ENCODE data around the gene CHIC1. TPM values are rescaled to one million over a fixed set of nuclear protein-coding genes. Genes with fewer than 3 reads are reported as not detected.
"Not testable (repeated sequence)": the region's sequence is repeated elsewhere in the genome, so short reads cannot be mapped to it uniquely, and the experiment has no call there.

The CHIC1 gene
- total RNA-seq, 4 donors from 2014 or later: 3.8 to 11.9 (median 7.0) TPM

GRCh38 chrX:73561801-73562200, 1.2 kb upstream of the CHIC1 start:
- H3K4me1 ChIP-seq: peaks cover 2% of the 10 kb centered on the region
- no peak overlapping the region for H3K27ac ChIP-seq
- H3K4me3 ChIP-seq: no peak overlapping the region
- DNase-seq (ENCODE audit: low spot score in 2 of 2): no peak
- H3K9me3 ChIP-seq: no peaks in the 10 kb centered on the region
- no peaks in the 10 kb centered on the region for H3K36me3 ChIP-seq
- 40% methylated on average over 3 of the region's 3 CpGs for WGBS
- TF ChIP-seq POLR2AphosphoS5 (IDR thresholded peaks at IDR 0.05): no peak
- TF ChIP-seq EP300 (IDR thresholded peaks at IDR 0.05): no peak
- TF ChIP-seq CTCF (IDR thresholded peaks at IDR 0.05): no peak
- TF ChIP-seq POLR2A (IDR thresholded peaks at IDR 0.05): no peak
- no peaks in the 10 kb centered on the region for H3K27me3 ChIP-seq

GRCh38 chrX:73562458-73562857, 539 bp upstream of the CHIC1 start:
- DNase-seq (ENCODE audit: low spot score in 2 of 2): no peak
- 24% methylated on average over 3 of the region's 3 CpGs for WGBS
- Histone ChIP-seq H3K36me3 (no peaks in the 10 kb centered on the region), H3K9me3 (no peaks in the 10 kb centered on the region), H3K4me3 (peak overlapping the region; percentile 59), H3K27ac (peak overlapping the region; percentile 80), H3K4me1 (peaks cover 2% of the 10 kb centered on the region), H3K27me3 (no peaks in the 10 kb centered on the region)
- no peak for TF ChIP-seq POLR2A (IDR thresholded peaks at IDR 0.05)

- Histone ChIP-seq H3K4me1 (peaks cover 2% of the 10 kb centered on the region), H3K9me3 (no peaks in the 10 kb centered on the region), H3K36me3 (no peaks in the 10 kb centered on the region), H3K27ac (peak overlapping the region; percentile 80), H3K4me3 (peak overlapping the region; percentile 59), H3K27me3 (no peaks in the 10 kb centered on the region)
- TF ChIP-seq CTCF (IDR thresholded peaks at IDR 0.05) (no peak), POLR2A (IDR thresholded peaks at IDR 0.05) (no peak), EP300 (IDR thresholded peaks at IDR 0.05) (no peak), POLR2AphosphoS5 (IDR thresholded peaks at IDR 0.05) (no peak)
- DNase-seq (ENCODE audit: low spot score in 2 of 2): no peak
- 11% methylated on average over 3 of the region's 3 CpGs for WGBS
Measured at GRCh38 chrX:73563738-73564068, 706 bp downstream of the CHIC1 start.

GRCh38 chrX:73577361-73577760, 14.4 kb downstream of the CHIC1 start:
- TF ChIP-seq EP300 (IDR thresholded peaks at IDR 0.05): no peak
- WGBS: 49% methylated on average over 2 of the region's 2 CpGs
- H3K36me3 ChIP-seq: no peaks in the 10 kb centered on the region

GRCh38 chrX:73581002-73581628, 18.1 kb downstream of the CHIC1 start:
- H3K27me3 ChIP-seq: no peaks in the 10 kb centered on the region
- H3K27ac ChIP-seq: no peak overlapping the region
- H3K9me3 ChIP-seq: no peaks in the 10 kb centered on the region
- no peak for DNase-seq (ENCODE audit: low spot score in 2 of 2)
- TF ChIP-seq POLR2A (IDR thresholded peaks at IDR 0.05): no peak
- TF ChIP-seq CTCF (IDR thresholded peaks at IDR 0.05): no peak
- no peak for TF ChIP-seq EP300 (IDR thresholded peaks at IDR 0.05)
- TF ChIP-seq POLR2AphosphoS5 (IDR thresholded peaks at IDR 0.05): no peak
- 43% methylated on average over 3 of the region's 3 CpGs for WGBS
- no peaks in the 10 kb centered on the region for H3K36me3 ChIP-seq
- H3K4me3 ChIP-seq: no peak overlapping the region
- no peaks in the 10 kb centered on the region for H3K4me1 ChIP-seq

More at GRCh38 chrX:73577361-73577760, 14.4 kb downstream of the CHIC1 start:
- DNase-seq (ENCODE audit: low spot score in 2 of 2): no peak
- H3K27ac ChIP-seq: no peak overlapping the region
- H3K4me3 ChIP-seq: no peak overlapping the region
- H3K4me1 ChIP-seq: no peaks in the 10 kb centered on the region
- no peaks in the 10 kb centered on the region for H3K9me3 ChIP-seq
- H3K27me3 ChIP-seq: no peaks in the 10 kb centered on the region

- not testable (repeated sequence) for H3K36me3 ChIP-seq; DNase-seq (ENCODE audit: low spot score in 2 of 2); H3K4me1 ChIP-seq; H3K4me3 ChIP-seq; H3K27me3 ChIP-seq; H3K27ac ChIP-seq; H3K9me3 ChIP-seq
- 100% methylated on average over 1 of the region's 1 CpG for WGBS
Measured at GRCh38 chrX:73597758-73598157, 34.8 kb downstream of the CHIC1 start.

GRCh38 chrX:73615022-73615421, 52.0 kb downstream of the CHIC1 start:
- no peaks in the 10 kb centered on the region for H3K36me3 ChIP-seq
- H3K4me1 ChIP-seq: no peaks in the 10 kb centered on the region
- no peaks in the 10 kb centered on the region for H3K27me3 ChIP-seq
- 67% methylated on average over 3 of the region's 3 CpGs for WGBS
- H3K27ac ChIP-seq: no peak overlapping the region
- no peaks in the 10 kb centered on the region for H3K9me3 ChIP-seq
- no peak for DNase-seq (ENCODE audit: low spot score in 2 of 2)
- TF ChIP-seq POLR2AphosphoS5 (IDR thresholded peaks at IDR 0.05) (no peak), CTCF (IDR thresholded peaks at IDR 0.05) (no peak), EP300 (IDR thresholded peaks at IDR 0.05) (no peak), POLR2A (IDR thresholded peaks at IDR 0.05) (no peak)
- H3K4me3 ChIP-seq: no peak overlapping the region

- WGBS: 96% methylated on average over 2 of the region's 2 CpGs
- H3K4me3 ChIP-seq; H3K9me3 ChIP-seq; DNase-seq (ENCODE audit: low spot score in 2 of 2); H3K36me3 ChIP-seq; H3K4me1 ChIP-seq; H3K27ac ChIP-seq; H3K27me3 ChIP-seq: not testable (repeated sequence)
Measured at GRCh38 chrX:73641669-73642068, 78.7 kb downstream of the CHIC1 start.

All from suprapubic skin (tissue), 4 donors.